22Rv1 (cell line): ENCODE measurements around the gene INTS1.

Experiments
- ZFX ChIP-seq: fragments of 450-650 bp; IDR thresholded peaks from 2 replicates; pipeline ENCODE4 v1.6.1; 2017; ENCODE audit warnings: antibody characterized with exemption, borderline replicate concordance
- TF ChIP-seq, protein P1 (sequence below): fragments of 450-650 bp; IDR thresholded peaks from 2 replicates; pipeline ENCODE4 v1.5.1; 2017; ENCODE audit warnings: mild to moderate bottlenecking

DNA sequence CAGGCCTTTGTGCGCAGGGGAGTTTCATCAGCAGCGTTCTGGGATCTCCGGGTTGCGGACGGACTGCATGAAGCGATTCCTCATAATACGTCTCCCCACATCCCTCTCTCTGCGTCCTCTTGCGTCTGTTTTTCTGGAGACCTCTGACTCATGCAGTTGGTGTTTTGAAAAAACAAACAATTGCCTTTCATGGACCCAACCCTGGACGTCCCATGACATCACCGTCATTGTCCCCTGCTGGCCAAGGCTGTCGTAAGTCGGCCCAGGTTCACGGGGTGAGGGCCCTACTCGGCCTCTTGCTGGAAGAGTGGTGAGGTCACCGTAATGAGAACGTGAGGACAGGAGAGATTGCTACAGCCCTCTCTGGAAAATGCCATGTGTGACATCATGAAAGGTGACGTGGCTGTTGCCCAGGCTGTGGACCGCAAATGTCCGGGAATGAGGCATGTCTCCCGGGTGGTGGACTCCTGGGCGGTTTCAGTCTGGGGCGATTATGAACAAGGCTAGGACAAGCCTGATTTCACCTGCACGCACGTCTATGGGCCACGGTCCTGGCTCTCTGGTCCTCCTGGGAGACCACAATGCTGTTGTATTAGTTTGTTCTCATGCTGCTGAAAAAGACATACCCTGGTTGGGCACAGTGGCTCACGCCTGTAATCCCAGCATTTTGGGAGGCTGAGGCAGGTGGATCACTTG is 16.5 kb upstream of the INTS1 start:
- TF ChIP-seq, protein P1, sequence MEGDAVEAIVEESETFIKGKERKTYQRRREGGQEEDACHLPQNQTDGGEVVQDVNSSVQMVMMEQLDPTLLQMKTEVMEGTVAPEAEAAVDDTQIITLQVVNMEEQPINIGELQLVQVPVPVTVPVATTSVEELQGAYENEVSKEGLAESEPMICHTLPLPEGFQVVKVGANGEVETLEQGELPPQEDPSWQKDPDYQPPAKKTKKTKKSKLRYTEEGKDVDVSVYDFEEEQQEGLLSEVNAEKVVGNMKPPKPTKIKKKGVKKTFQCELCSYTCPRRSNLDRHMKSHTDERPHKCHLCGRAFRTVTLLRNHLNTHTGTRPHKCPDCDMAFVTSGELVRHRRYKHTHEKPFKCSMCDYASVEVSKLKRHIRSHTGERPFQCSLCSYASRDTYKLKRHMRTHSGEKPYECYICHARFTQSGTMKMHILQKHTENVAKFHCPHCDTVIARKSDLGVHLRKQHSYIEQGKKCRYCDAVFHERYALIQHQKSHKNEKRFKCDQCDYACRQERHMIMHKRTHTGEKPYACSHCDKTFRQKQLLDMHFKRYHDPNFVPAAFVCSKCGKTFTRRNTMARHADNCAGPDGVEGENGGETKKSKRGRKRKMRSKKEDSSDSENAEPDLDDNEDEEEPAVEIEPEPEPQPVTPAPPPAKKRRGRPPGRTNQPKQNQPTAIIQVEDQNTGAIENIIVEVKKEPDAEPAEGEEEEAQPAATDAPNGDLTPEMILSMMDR = no peak
- no peak for TF ChIP-seq ZFX
